ENCODE measurements around the gene PPEF2.
A peak's percentile ranks its signal among the peaks of the same experiment; 100 is the strongest.
"Not testable (repeated sequence)": the region's sequence is repeated elsewhere in the genome, so short reads cannot be mapped to it uniquely, and the experiment has no call there.

Gene PPEF2

GRCh38 chr4:75919920-75920319 lies 17.7 kb upstream of the PPEF2 start:
- H2BK15ac ChIP-seq (ENCODE audit: low read depth, poor library complexity, severe bottlenecking) = no peak overlapping the region
- no peak overlapping the region for H3K23ac ChIP-seq (ENCODE audit: low read length in 2 of 2)
- H4K8ac ChIP-seq (ENCODE audit: low read length) = no peak overlapping the region
- H3K4me1 ChIP-seq (ENCODE audit: control insufficient read depth, insufficient read depth, low read depth, low read length) = peaks cover 6% of the 10 kb centered on the region
- no peak overlapping the region for H3K9ac ChIP-seq (ENCODE audit: low read length)
- H3K18ac ChIP-seq (ENCODE audit: low read depth in 1 of 2, low read length in 2 of 2) = no peak overlapping the region
- no peak overlapping the region for H3K4me3 ChIP-seq (ENCODE audit: insufficient read depth in 1 of 2, low read depth in 1 of 2, low read length in 2 of 2)
- no peak overlapping the region for H2AFZ ChIP-seq (ENCODE audit: low read depth, low read length)
- WGBS = 80% methylated on average over 2 of the region's 3 CpGs
- H3K4ac ChIP-seq (ENCODE audit: low read depth in 1 of 2, low read length in 2 of 2) = no peak overlapping the region
- no peaks in the 10 kb centered on the region for H3K27me3 ChIP-seq (ENCODE audit: control insufficient read depth in 1 of 2, insufficient read depth in 1 of 2, low read length in 2 of 2)
- no peak overlapping the region for H3K14ac ChIP-seq (ENCODE audit: low read length in 2 of 2)
- no peak overlapping the region for H3K27ac ChIP-seq (ENCODE audit: low read length, poor library complexity, severe bottlenecking)
- no peak overlapping the region for H4K91ac ChIP-seq (ENCODE audit: low read length)
- H3K36me3 ChIP-seq (ENCODE audit: control insufficient read depth in 1 of 2, insufficient read depth in 2 of 2, low read depth in 1 of 2, low read length in 2 of 2) = peaks cover 37 to 62% of the 10 kb centered on the region in 2 experiments
- no peak overlapping the region for H2AK5ac ChIP-seq (ENCODE audit: low read length, severe bottlenecking)
- H3K9me3 ChIP-seq (ENCODE audit: control insufficient read depth, low read length) = no peaks in the 10 kb centered on the region
- H3K4me2 ChIP-seq (ENCODE audit: low read length, poor library complexity, severe bottlenecking) = no peak overlapping the region
- no peak overlapping the region for H2BK12ac ChIP-seq (ENCODE audit: low read length in 2 of 2)
- H2BK120ac ChIP-seq (ENCODE audit: low read depth, low read length) = no peak overlapping the region
- DNase-seq = no peak
- H3K79me1 ChIP-seq (replicated peaks; ENCODE audit: low read length, poor library complexity, severe bottlenecking) = no peaks in the 10 kb centered on the region
- no peak overlapping the region for H2BK5ac ChIP-seq (ENCODE audit: low read depth, low read length, poor library complexity, severe bottlenecking)

- H3K9ac ChIP-seq (ENCODE audit: low read length) = peak overlapping the region; percentile 52
- H4K8ac ChIP-seq (ENCODE audit: low read length) = no peak overlapping the region
- H3K27me3 ChIP-seq (ENCODE audit: control insufficient read depth in 1 of 2, insufficient read depth in 1 of 2, low read length in 2 of 2) = no peaks in the 10 kb centered on the region
- H2BK5ac ChIP-seq (ENCODE audit: low read depth, low read length, poor library complexity, severe bottlenecking) = no peak overlapping the region
- no CpG with 5 or more reads among the region's 1 CpG for WGBS
- H3K36me3 ChIP-seq (ENCODE audit: control insufficient read depth in 1 of 2, insufficient read depth in 2 of 2, low read depth in 1 of 2, low read length in 2 of 2) = peaks cover 30 to 35% of the 10 kb centered on the region in 2 experiments
- H2BK15ac ChIP-seq (ENCODE audit: low read depth, poor library complexity, severe bottlenecking) = no peak overlapping the region
- DNase-seq = peak; percentile 62
- no peak overlapping the region for H2AFZ ChIP-seq (ENCODE audit: low read depth, low read length)
- no peak overlapping the region for H3K4me3 ChIP-seq (ENCODE audit: insufficient read depth in 1 of 2, low read depth in 1 of 2, low read length in 2 of 2)
- H3K9me3 ChIP-seq (ENCODE audit: control insufficient read depth, low read length) = no peaks in the 10 kb centered on the region
- H3K4me2 ChIP-seq (ENCODE audit: low read length, poor library complexity, severe bottlenecking) = no peak overlapping the region
- no peak overlapping the region for H3K18ac ChIP-seq (ENCODE audit: low read depth in 1 of 2, low read length in 2 of 2)
- no peak overlapping the region for H3K14ac ChIP-seq (ENCODE audit: low read length in 2 of 2)
- H3K23ac ChIP-seq (ENCODE audit: low read length in 2 of 2) = no peak overlapping the region
- no peak overlapping the region for H2AK5ac ChIP-seq (ENCODE audit: low read length, severe bottlenecking)
- no peak overlapping the region for H2BK120ac ChIP-seq (ENCODE audit: low read depth, low read length)
- H3K4me1 ChIP-seq (ENCODE audit: control insufficient read depth, insufficient read depth, low read depth, low read length) = peaks cover 6% of the 10 kb centered on the region
- peaks cover 2% of the 10 kb centered on the region for H3K79me1 ChIP-seq (replicated peaks; ENCODE audit: low read length, poor library complexity, severe bottlenecking)
- H4K91ac ChIP-seq (ENCODE audit: low read length) = no peak overlapping the region
- H3K4ac ChIP-seq (ENCODE audit: low read depth in 1 of 2, low read length in 2 of 2) = no peak overlapping the region
- H3K27ac ChIP-seq (ENCODE audit: low read length, poor library complexity, severe bottlenecking) = peak overlapping the region; percentile 74
- no peak overlapping the region for H2BK12ac ChIP-seq (ENCODE audit: low read length in 2 of 2)
Measured at GRCh38 chr4:75916091-75916661, 13.9 kb upstream of the PPEF2 start.

GRCh38 chr4:75912968-75913367 lies 10.7 kb upstream of the PPEF2 start:
- Histone ChIP-seq H3K23ac (ENCODE audit: low read length in 2 of 2) (no peak overlapping the region), H3K14ac (ENCODE audit: low read length in 2 of 2) (no peak overlapping the region), H2AFZ (ENCODE audit: low read depth, low read length) (no peak overlapping the region), H2AK5ac (ENCODE audit: low read length, severe bottlenecking) (no peak overlapping the region), H3K9me3 (ENCODE audit: control insufficient read depth, low read length) (peaks cover 4% of the 10 kb centered on the region), H3K4me3 (ENCODE audit: insufficient read depth in 1 of 2, low read depth in 1 of 2, low read length in 2 of 2) (no peak overlapping the region), H3K79me1 (replicated peaks; ENCODE audit: low read length, poor library complexity, severe bottlenecking) (peaks cover 2% of the 10 kb centered on the region), H3K4me2 (ENCODE audit: low read length, poor library complexity, severe bottlenecking) (no peak overlapping the region), H3K4ac (ENCODE audit: low read depth in 1 of 2, low read length in 2 of 2) (no peak overlapping the region), H2BK15ac (ENCODE audit: low read depth, poor library complexity, severe bottlenecking) (no peak overlapping the region), H3K18ac (ENCODE audit: low read depth in 1 of 2, low read length in 2 of 2) (no peak overlapping the region), H3K27ac (ENCODE audit: low read length, poor library complexity, severe bottlenecking) (no peak overlapping the region), H3K9ac (ENCODE audit: low read length) (no peak overlapping the region), H3K36me3 (ENCODE audit: control insufficient read depth in 1 of 2, insufficient read depth in 2 of 2, low read depth in 1 of 2, low read length in 2 of 2) (peaks cover 8 to 12% of the 10 kb centered on the region in 2 experiments), H2BK120ac (ENCODE audit: low read depth, low read length) (no peak overlapping the region), H4K8ac (ENCODE audit: low read length) (no peak overlapping the region), H3K4me1 (ENCODE audit: control insufficient read depth, insufficient read depth, low read depth, low read length) (peaks cover 6% of the 10 kb centered on the region), H3K27me3 (ENCODE audit: control insufficient read depth in 1 of 2, insufficient read depth in 1 of 2, low read length in 2 of 2) (no peaks in the 10 kb centered on the region), H2BK12ac (ENCODE audit: low read length in 2 of 2) (no peak overlapping the region), H4K91ac (ENCODE audit: low read length) (no peak overlapping the region), H2BK5ac (ENCODE audit: low read depth, low read length, poor library complexity, severe bottlenecking) (no peak overlapping the region)
- DNase-seq = no peak
- 89% methylated on average over 5 of the region's 6 CpGs for WGBS

GRCh38 chr4:75910831-75911230 lies 8.6 kb upstream of the PPEF2 start:
- H3K36me3 ChIP-seq (ENCODE audit: control insufficient read depth in 1 of 2, insufficient read depth in 2 of 2, low read depth in 1 of 2, low read length in 2 of 2); H3K79me1 ChIP-seq (replicated peaks; ENCODE audit: low read length, poor library complexity, severe bottlenecking); H3K18ac ChIP-seq (ENCODE audit: low read depth in 1 of 2, low read length in 2 of 2); H3K27me3 ChIP-seq (ENCODE audit: control insufficient read depth in 1 of 2, insufficient read depth in 1 of 2, low read length in 2 of 2); H2BK12ac ChIP-seq (ENCODE audit: low read length in 2 of 2); H3K9ac ChIP-seq (ENCODE audit: low read length); H4K8ac ChIP-seq (ENCODE audit: low read length); H4K91ac ChIP-seq (ENCODE audit: low read length); H2AFZ ChIP-seq (ENCODE audit: low read depth, low read length); H3K4ac ChIP-seq (ENCODE audit: low read depth in 1 of 2, low read length in 2 of 2); H2BK120ac ChIP-seq (ENCODE audit: low read depth, low read length); H3K27ac ChIP-seq (ENCODE audit: low read length, poor library complexity, severe bottlenecking); H3K23ac ChIP-seq (ENCODE audit: low read length in 2 of 2); H3K4me2 ChIP-seq (ENCODE audit: low read length, poor library complexity, severe bottlenecking); H3K9me3 ChIP-seq (ENCODE audit: control insufficient read depth, low read length); H2BK15ac ChIP-seq (ENCODE audit: low read depth, poor library complexity, severe bottlenecking); DNase-seq; H3K4me1 ChIP-seq (ENCODE audit: control insufficient read depth, insufficient read depth, low read depth, low read length); H3K14ac ChIP-seq (ENCODE audit: low read length in 2 of 2); H2AK5ac ChIP-seq (ENCODE audit: low read length, severe bottlenecking); H3K4me3 ChIP-seq (ENCODE audit: insufficient read depth in 1 of 2, low read depth in 1 of 2, low read length in 2 of 2); H2BK5ac ChIP-seq (ENCODE audit: low read depth, low read length, poor library complexity, severe bottlenecking): not testable (repeated sequence)
- 90% methylated on average over 6 of the region's 6 CpGs for WGBS
